ENCODE data around the gene RPL29. TPM values are rescaled to one million over a fixed set of nuclear protein-coding genes. Genes with fewer than 3 reads are reported as not detected.

RPL29 gene
- total and polyA plus RNA-seq, 2 donors from 2014 or later, result 785 to 1,416 TPM

DNA sequence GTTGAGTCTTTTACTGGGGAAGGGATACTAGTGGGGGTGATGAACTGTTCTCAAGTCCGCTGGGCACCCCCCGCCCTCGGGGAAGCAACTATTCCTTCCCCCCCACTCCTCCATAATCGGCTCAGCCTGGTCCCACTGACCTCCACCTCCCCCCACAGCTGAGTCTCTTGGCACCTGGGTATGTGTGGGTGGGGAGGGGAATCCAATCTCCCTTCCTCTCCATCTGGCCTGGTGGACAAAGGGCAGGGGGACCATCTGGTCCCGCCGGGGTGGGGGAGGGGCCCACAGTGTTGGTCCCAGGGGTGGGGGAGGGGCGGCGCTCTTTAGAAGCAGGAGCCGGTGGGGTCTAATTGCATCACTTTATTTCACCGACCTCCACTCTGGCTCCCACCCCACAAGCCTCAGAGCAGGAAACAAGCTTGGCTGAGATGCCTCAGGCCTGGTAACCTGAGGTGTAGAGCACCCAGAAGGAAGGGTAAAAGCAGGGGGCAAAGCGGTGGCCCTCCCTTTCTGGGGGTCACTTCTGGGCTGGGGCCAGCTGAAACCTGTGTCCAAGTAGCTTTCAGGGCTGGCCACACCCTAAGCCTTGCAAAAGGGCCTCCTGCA is 27.4 kb downstream of the RPL29 start:
- no peak for TF ChIP-seq CTCF (IDR thresholded peaks at IDR 0.05; ENCODE audit: borderline replicate concordance, extremely low read depth, insufficient read depth)
- intact Hi-C loops (cut with DNase I), result no loop called here
- peak overlapping the region in 2 of 3 donors; percentile 46 to 69 for H3K9ac ChIP-seq (ENCODE audit: low read length in 3 of 3)
- H3K36me3 ChIP-seq (ENCODE audit: control insufficient read depth in 2 of 3, insufficient read depth in 3 of 3, low read length in 3 of 3), result peaks cover 0 to 5% (median 0%) of the 10 kb centered on the region in 3 donors
- H3K9me3 ChIP-seq (ENCODE audit: control insufficient read depth in 2 of 3, insufficient read depth in 1 of 3, low read length in 3 of 3), result no peaks in the 10 kb centered on the region
- peaks cover 0 to 12% (median 4%) of the 10 kb centered on the region in 3 donors for H3K4me1 ChIP-seq (ENCODE audit: control insufficient read depth in 2 of 3, insufficient read depth in 2 of 3, low read depth in 1 of 3, low read length in 3 of 3)
- peak overlapping the region; percentile 71 to 81 for H3K27ac ChIP-seq (ENCODE audit: low read depth in 2 of 2, low read length in 2 of 2)
- no peaks in the 10 kb centered on the region for H3K27me3 ChIP-seq (ENCODE audit: control insufficient read depth, insufficient read depth, low read length)
- peak overlapping the region; percentile 17 to 64 (median 60) for H3K4me3 ChIP-seq (ENCODE audit: low read length in 3 of 3)
- DNase-seq (peak in 4 of 5 donors; percentile 76 to 94 (median 82)), FAIRE-seq (no peak)

- Histone ChIP-seq H3K4me3 (ENCODE audit: low read length in 3 of 3) (peak within 1 kb of the TSS; percentile 60 to 77 (median 69)), H3K36me3 (ENCODE audit: control insufficient read depth in 2 of 3, insufficient read depth in 3 of 3, low read length in 3 of 3) (peaks cover 0 to 5% (median 0%) of the 10 kb centered on the region in 3 donors), H3K4me1 (ENCODE audit: control insufficient read depth in 2 of 3, insufficient read depth in 2 of 3, low read depth in 1 of 3, low read length in 3 of 3) (peaks cover 0 to 12% (median 4%) of the 10 kb centered on the region in 3 donors), H3K9me3 (ENCODE audit: control insufficient read depth in 2 of 3, insufficient read depth in 1 of 3, low read length in 3 of 3) (no peaks in the 10 kb centered on the region), H3K27ac (ENCODE audit: low read depth in 2 of 2, low read length in 2 of 2) (peak within 1 kb of the TSS; percentile 71 to 81), H3K9ac (ENCODE audit: low read length in 3 of 3) (peak within 1 kb of the TSS; percentile 47 to 95 (median 69)), H3K27me3 (ENCODE audit: control insufficient read depth, insufficient read depth, low read length) (no peaks in the 10 kb centered on the region)
- peak; percentile 68 to 91 (median 86) for DNase-seq
- FAIRE-seq, result no peak
- intact Hi-C loops (cut with DNase I), result no loop called here
- no peak for TF ChIP-seq CTCF (IDR thresholded peaks at IDR 0.05; ENCODE audit: borderline replicate concordance, extremely low read depth, insufficient read depth)
These were observed 28.1 kb downstream of the RPL29 start, which contains the start of gene PCBP4 for GRCh38 chr3:51967384-51968169. PCBP4 (minus strand) TSS chr3:51967454; CDS start chr3:51961240, 6,214 bp downstream.

- H3K9ac ChIP-seq (ENCODE audit: low read length in 3 of 3), result peak overlapping the region; percentile 47 to 95 (median 52)
- no peaks in the 10 kb centered on the region for H3K9me3 ChIP-seq (ENCODE audit: control insufficient read depth in 2 of 3, insufficient read depth in 1 of 3, low read length in 3 of 3)
- H3K4me1 ChIP-seq (ENCODE audit: control insufficient read depth in 2 of 3, insufficient read depth in 2 of 3, low read depth in 1 of 3, low read length in 3 of 3), result peaks cover 0 to 12% (median 0%) of the 10 kb centered on the region in 3 donors
- DNase-seq (peak in 2 of 5 donors; percentile 60 to 77), FAIRE-seq (no peak)
- H3K36me3 ChIP-seq (ENCODE audit: control insufficient read depth in 2 of 3, insufficient read depth in 3 of 3, low read length in 3 of 3), result peaks cover 0 to 5% (median 0%) of the 10 kb centered on the region in 3 donors
- H3K27me3 ChIP-seq (ENCODE audit: control insufficient read depth, insufficient read depth, low read length), result no peaks in the 10 kb centered on the region
- intact Hi-C loops (cut with DNase I), result no loop called here
- peak overlapping the region; percentile 53 to 77 (median 69) for H3K4me3 ChIP-seq (ENCODE audit: low read length in 3 of 3)
- H3K27ac ChIP-seq (ENCODE audit: low read depth in 2 of 2, low read length in 2 of 2), result peak overlapping the region in 1 of 2 donors; percentile 11
- no peak for TF ChIP-seq CTCF (IDR thresholded peaks at IDR 0.05; ENCODE audit: borderline replicate concordance, extremely low read depth, insufficient read depth)
These were observed 28.7 kb downstream of the RPL29 start for GRCh38 chr3:51966922-51967383.
